NCI-H774 (cell line): ENCODE data around the gene ERFL.

Experiments
- DNase-seq: peaks from one replicate; lab custom pipeline; 2025; lab: John Stamatoyannopoulos, UW

ERFL gene

GRCh38 chr19:41897820-41898219 is 30.4 kb downstream of the ERFL start:
- DNase-seq, result no peak

DNA sequence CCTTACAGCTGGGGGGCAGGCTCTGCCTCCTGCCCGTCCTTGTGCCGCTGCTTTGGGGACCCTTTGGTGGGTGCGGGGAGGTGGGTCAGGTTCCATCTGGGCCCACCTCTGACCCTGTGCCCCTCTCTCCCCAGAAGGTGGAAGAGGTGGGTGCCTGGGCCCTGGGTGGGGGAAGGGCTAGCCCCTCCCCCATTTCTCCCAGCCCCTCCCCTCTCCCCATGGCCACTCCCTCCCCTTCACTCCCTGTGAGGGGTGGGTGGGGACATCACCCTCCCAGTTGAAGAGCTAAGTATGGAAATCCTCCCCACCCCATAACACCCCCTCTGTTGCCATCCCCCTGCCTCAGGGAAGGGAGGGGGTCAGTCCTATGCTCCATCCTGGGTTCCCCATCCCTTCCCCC is 31.1 kb downstream of the ERFL start:
- DNase-seq, result no peak

GRCh38 chr19:41896581-41896942 is 31.7 kb downstream of the ERFL start:
- DNase-seq, result no peak

GRCh38 chr19:41895745-41896580 is 32.3 kb downstream of the ERFL start:
- no peak for DNase-seq

GRCh38 chr19:41894350-41894749 is 33.9 kb downstream of the ERFL start:
- no peak for DNase-seq

DNA sequence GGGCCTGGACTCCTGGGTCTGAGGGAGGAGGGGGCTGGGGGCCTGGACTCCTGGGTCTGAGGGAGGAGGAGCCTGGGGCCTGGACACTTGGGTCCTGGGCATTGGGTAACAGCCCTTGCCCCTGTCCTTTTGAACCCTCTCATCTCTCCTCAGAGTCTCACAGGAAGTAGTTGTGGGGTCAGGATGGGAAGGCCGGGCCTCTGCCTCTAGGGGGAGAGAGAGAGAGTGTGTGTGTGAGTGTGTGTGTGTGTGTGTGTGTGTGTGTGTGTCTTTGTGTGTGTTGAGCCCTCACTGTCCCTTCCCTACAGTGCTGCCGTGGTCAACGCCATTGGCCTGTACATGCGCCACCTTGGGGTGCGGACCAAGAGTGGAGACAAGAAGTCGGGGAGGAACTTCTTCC is 34.4 kb downstream of the ERFL start:
- no peak for DNase-seq

- no peak for DNase-seq
Measured at GRCh38 chr19:41892173-41892902, 35.9 kb downstream of the ERFL start.

- DNase-seq, result no peak
Measured at GRCh38 chr19:41890936-41891335, 37.3 kb downstream of the ERFL start.

- no peak for DNase-seq
Measured at GRCh38 chr19:41889896-41890295, 38.4 kb downstream of the ERFL start.

GRCh38 chr19:41888926-41889325 is 39.3 kb downstream of the ERFL start:
- DNase-seq, result no peak

DNA sequence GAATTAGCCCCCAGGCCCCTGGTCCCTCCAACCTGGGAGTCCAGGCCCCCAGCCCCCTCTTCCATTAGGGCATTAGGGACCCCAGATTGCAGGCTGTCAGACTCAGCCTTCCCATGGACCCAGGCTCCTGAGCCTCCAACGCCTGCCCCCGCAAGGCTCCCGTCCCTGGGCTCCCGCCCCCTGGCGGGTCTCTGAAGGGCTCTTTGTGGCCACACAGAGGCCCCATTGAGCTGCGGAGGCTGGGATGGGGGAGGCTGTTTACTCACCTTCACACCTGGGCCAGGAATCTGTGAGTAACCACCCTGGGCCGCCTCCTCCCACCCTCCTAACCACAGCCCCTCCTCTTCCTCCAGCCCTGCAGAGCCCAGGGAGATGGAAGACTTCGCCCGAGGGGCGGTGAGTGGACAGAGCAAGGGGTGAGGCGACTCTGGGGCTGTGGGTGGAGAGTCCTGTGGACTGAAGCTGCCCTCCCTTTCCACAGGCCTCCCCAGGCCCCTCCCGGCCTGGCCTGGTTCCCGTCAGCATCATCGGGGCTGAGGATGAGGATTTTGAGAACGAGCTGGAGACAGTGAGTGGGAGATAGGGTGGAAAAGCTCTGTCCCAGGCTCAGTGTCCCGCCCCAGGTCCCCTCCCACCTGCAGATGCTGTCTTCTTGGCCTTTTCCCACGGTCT is 40.4 kb downstream of the ERFL start:
- no peak for DNase-seq

- DNase-seq, result no peak
Measured at GRCh38 chr19:41886761-41887710, 41.2 kb downstream of the ERFL start.

- DNase-seq, result peak; percentile 98
Measured at GRCh38 chr19:41883821-41884733, 44.2 kb downstream of the ERFL start.

- DNase-seq, result no peak
Measured at GRCh38 chr19:41883463-41883820, 44.8 kb downstream of the ERFL start.

GRCh38 chr19:41882568-41883462 is 45.4 kb downstream of the ERFL start, which contains the start of gene ARHGEF1:
TSS of gene ARHGEF1 (plus strand) at chr19:41883184. CDS start at chr19:41888083, 4,899 bp downstream.
- no peak for DNase-seq

GRCh38 chr19:41880329-41880708 is 47.9 kb downstream of the ERFL start:
- no peak for DNase-seq

GRCh38 chr19:41879670-41880328 is 48.5 kb downstream of the ERFL start:
- no peak for DNase-seq

GRCh38 chr19:41879080-41879479 is 49.2 kb downstream of the ERFL start:
- DNase-seq, result no peak
